ENCODE data around the gene SENP1.

GRCh38 chr12:48126953-48127630, 21.2 kb upstream of the SENP1 start:
- TF ChIP-seq CTCF (IDR thresholded peaks at IDR 0.05) = no peak
- no peak for TF ChIP-seq POLR2A (IDR thresholded peaks at IDR 0.05)

Data from Peyer's patch (tissue), 4 donors.